PC-9 (cell line): ENCODE data around the gene VPS35. TPM values are rescaled to one million over a fixed set of nuclear protein-coding genes. Genes with fewer than 3 reads are reported as not detected.

Source experiments
- BruUV-seq: library from RNA; stranded (reverse); fragments of 400-500 nt; replicated peaks from 2 replicates; lab custom pipeline; 2021; lab: Mats Ljungman, UMichigan
- CTCF ChIA-PET: fragments of 300-600 bp; sonication (Branson Sonifier 250); formaldehyde crosslinking; loops from one replicate; lab custom pipeline; 2022; ENCODE audit warnings: antibody characterized with exemption; lab: Charles Lee
- POLR2A ChIA-PET: fragments of 300-600 bp; sonication (Branson Sonifier 250); formaldehyde crosslinking; loops from one replicate; lab custom pipeline; 2022; ENCODE audit warnings: antibody characterized with exemption; ENCODE audit not compliant: unreplicated experiment; lab: Charles Lee
- DNase-seq, 2 experiments: peaks; one replicate each; pipeline versions ENCODE4 v3.0.0 to v3.0.0-alpha.2; 2015 to 2022; ENCODE audit warnings: mixed read lengths in 1 of 2
- H2AFZ ChIP-seq: fragments of 200-600 bp; sonication (generic); 2 replicates; pipeline ENCODE4 v1.8.1; 2017; ENCODE audit warnings: antibody characterized with exemption
- H3F3A ChIP-seq: fragments of 200-600 bp; sonication (generic); 2 replicates; pipeline ENCODE4 v1.8.1; 2017; ENCODE audit warnings: antibody characterized with exemption, mild to moderate bottlenecking, low read depth; ENCODE audit not compliant: insufficient read depth
- H3K27ac ChIP-seq: fragments of 200-600 bp; sonication (generic); 2 replicates; pipeline ENCODE4 v1.6.1; 2016; ENCODE audit warnings: mixed run types
- H3K27me3 ChIP-seq: fragments of 200-600 bp; sonication (generic); 2 replicates; pipeline ENCODE4 v1.6.1; 2016; ENCODE audit warnings: low read depth, mixed run types; ENCODE audit not compliant: insufficient read depth
- H3K36me3 ChIP-seq: fragments of 200-600 bp; sonication (generic); 2 replicates; pipeline ENCODE4 v1.6.1; 2016; ENCODE audit warnings: low read depth, mixed run types
- H3K4me1 ChIP-seq: fragments of 200-600 bp; sonication (generic); replicated peaks from 2 replicates; pipeline ENCODE4 v1.6.1; 2016; ENCODE audit warnings: mixed run types; ENCODE audit not compliant: insufficient read depth
- H3K4me2 ChIP-seq: fragments of 200-600 bp; sonication (generic); 2 replicates; pipeline ENCODE4 v1.6.1; 2017; ENCODE audit warnings: mixed run types
- H3K4me3 ChIP-seq: fragments of 200-600 bp; sonication (generic); 2 replicates; pipeline ENCODE4 v1.6.1; 2016; ENCODE audit warnings: mixed run types
- H3K79me2 ChIP-seq: fragments of 200-600 bp; sonication (generic); 2 replicates; pipeline ENCODE4 v1.6.1; 2017; ENCODE audit warnings: low read depth, mixed run types
- H3K9me2 ChIP-seq: fragments of 200-600 bp; sonication (generic); 2 replicates; pipeline ENCODE4 v1.8.1; 2017; ENCODE audit warnings: mild to moderate bottlenecking; ENCODE audit not compliant: insufficient read depth
- H3K9me3 ChIP-seq: fragments of 200-600 bp; sonication (generic); 2 replicates; pipeline ENCODE4 v1.8.1; 2016; ENCODE audit warnings: low read depth; ENCODE audit not compliant: insufficient read depth
- H4K20me1 ChIP-seq: fragments of 200-600 bp; sonication (generic); 2 replicates; pipeline ENCODE4 v1.8.1; 2017; ENCODE audit not compliant: insufficient read depth
- CTCF ChIP-seq: fragments of 200-600 bp; sonication (generic); conservative IDR thresholded peaks from 2 replicates; pipeline ENCODE4 v1.6.1; 2017; ENCODE audit warnings: mixed run types, antibody characterized with exemption, mild to moderate bottlenecking, moderate library complexity
- EZH2 ChIP-seq: fragments of 200-600 bp; sonication (generic); IDR thresholded peaks from 2 replicates; pipeline ENCODE4 v1.8.0; 2017; ENCODE audit warnings: antibody characterized with exemption, low read depth
- intact Hi-C: fragments of 100-400 bp; cut with micrococcal nuclease; formaldehyde crosslinking; loops from one replicate; pipeline ENCODE4 v1.10.0; 2022; ENCODE audit not compliant: unreplicated experiment
- total RNA-seq: library from RNA; stranded (reverse); gene quantifications from 2 replicates; pipeline ENCODE4 v1.2.3, GENCODE V29; 2021

The VPS35 gene
- total RNA-seq, 1 experiment from 2014 or later: 98.4 TPM

DNA sequence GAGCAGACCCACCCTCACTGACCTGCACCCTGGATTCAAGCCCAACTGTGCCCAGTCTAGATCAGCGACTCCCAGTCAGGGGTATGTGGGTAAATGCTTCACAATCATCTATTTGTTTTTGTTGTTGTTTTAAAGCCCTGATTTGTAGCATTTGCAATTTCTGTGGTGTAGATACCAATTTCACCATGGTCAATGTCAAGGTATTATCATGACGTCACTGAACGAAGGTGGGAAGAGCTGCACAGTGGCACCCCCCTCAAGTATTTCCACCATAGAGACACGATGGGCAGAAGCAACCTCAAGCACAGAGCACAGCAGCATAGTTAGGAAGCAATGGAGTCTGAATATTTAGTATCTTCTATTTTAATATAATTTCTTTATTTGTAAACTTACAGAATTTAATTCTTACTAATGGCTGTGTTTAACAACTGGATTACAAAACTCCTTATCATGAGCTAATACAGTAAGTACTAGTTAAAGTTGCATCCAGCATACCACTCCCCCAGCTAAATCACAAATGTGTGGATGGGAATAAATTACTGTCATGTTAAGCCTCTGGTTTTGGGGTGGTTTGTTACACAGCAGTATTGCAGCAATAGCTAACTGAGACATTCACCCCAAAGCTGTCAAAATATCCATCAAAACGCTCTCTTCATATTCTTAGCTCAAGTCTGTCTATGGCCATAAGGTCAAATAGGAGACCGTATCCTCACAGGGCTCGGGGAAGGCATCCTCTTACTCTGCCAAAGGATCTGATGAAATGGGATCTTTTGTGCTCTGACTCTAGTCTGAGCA is 26.0 kb upstream of the VPS35 start:
- H3K27ac ChIP-seq: no peak overlapping the region
- BruUV-seq: no TSS peak
- no peak overlapping the region for H3K4me2 ChIP-seq
- no peak overlapping the region for H3K4me3 ChIP-seq
- no peaks in the 10 kb centered on the region for H3K27me3 ChIP-seq
- H3K9me2 ChIP-seq: no peaks in the 10 kb centered on the region
- H3K4me1 ChIP-seq: no peaks in the 10 kb centered on the region
- no peak for DNase-seq
- no peaks in the 10 kb centered on the region for H3K79me2 ChIP-seq
- no peaks in the 10 kb centered on the region for H3F3A ChIP-seq
- POLR2A ChIA-PET: no interaction called here
- no peaks in the 10 kb centered on the region for H4K20me1 ChIP-seq
- TF ChIP-seq EZH2 (no peak), CTCF (no peak)
- CTCF ChIA-PET: no interaction called here
- H3K36me3 ChIP-seq: no peaks in the 10 kb centered on the region
- no peaks in the 10 kb centered on the region for H3K9me3 ChIP-seq
- no peak overlapping the region for H2AFZ ChIP-seq
- intact Hi-C loops: no loop called here

- Histone ChIP-seq H3K36me3 (no peaks in the 10 kb centered on the region), H3K4me3 (no peak overlapping the region), H3K4me2 (no peak overlapping the region), H2AFZ (no peak overlapping the region), H4K20me1 (no peaks in the 10 kb centered on the region), H3K27ac (no peak overlapping the region), H3K27me3 (no peaks in the 10 kb centered on the region), H3K9me2 (no peaks in the 10 kb centered on the region), H3K4me1 (no peaks in the 10 kb centered on the region), H3K9me3 (no peaks in the 10 kb centered on the region), H3F3A (no peaks in the 10 kb centered on the region), H3K79me2 (no peaks in the 10 kb centered on the region)
- BruUV-seq: no TSS peak
- ChIA-PET POLR2A (no interaction called here), CTCF (no interaction called here)
- DNase-seq: no peak
- TF ChIP-seq CTCF (no peak), EZH2 (no peak)
- intact Hi-C loops: no loop called here
These were observed 24.7 kb upstream of the VPS35 start for GRCh38 chr16:46713634-46714033.

DNA sequence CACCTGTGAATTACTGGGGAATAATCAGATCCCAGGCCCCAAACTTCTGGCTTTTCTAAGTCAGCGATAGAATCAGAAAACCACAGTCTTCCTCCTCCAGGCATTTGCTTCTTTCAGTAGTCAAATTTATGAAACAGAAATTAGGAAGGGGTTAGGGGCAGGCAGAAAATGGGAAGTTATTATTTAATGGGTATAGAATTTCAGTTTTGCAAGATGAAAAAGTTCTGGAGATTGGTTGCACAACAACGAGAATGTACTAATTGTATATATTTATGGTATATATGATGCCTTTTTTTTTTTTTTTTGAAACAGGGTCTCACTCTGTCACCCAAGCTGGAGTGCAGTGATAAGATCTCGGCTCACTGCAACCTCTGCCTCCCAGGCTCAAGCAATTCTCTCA is 23.9 kb upstream of the VPS35 start:
- no peaks in the 10 kb centered on the region for H3K4me1 ChIP-seq
- no peak for DNase-seq
- H2AFZ ChIP-seq: no peak overlapping the region
- ChIA-PET CTCF (no interaction called here), POLR2A (no interaction called here)
- H3K9me3 ChIP-seq: no peaks in the 10 kb centered on the region
- H3K79me2 ChIP-seq: no peaks in the 10 kb centered on the region
- H3K4me2 ChIP-seq: no peak overlapping the region
- intact Hi-C loops: no loop called here
- no peaks in the 10 kb centered on the region for H3K27me3 ChIP-seq
- H4K20me1 ChIP-seq: no peaks in the 10 kb centered on the region
- no peak for TF ChIP-seq EZH2
- TF ChIP-seq CTCF: no peak
- BruUV-seq: no TSS peak
- H3K4me3 ChIP-seq: no peak overlapping the region
- H3K27ac ChIP-seq: no peak overlapping the region
- H3K9me2 ChIP-seq: no peaks in the 10 kb centered on the region
- H3K36me3 ChIP-seq: no peaks in the 10 kb centered on the region
- no peaks in the 10 kb centered on the region for H3F3A ChIP-seq
